ENCODE results near the gene CDC42BPG.

DNA sequence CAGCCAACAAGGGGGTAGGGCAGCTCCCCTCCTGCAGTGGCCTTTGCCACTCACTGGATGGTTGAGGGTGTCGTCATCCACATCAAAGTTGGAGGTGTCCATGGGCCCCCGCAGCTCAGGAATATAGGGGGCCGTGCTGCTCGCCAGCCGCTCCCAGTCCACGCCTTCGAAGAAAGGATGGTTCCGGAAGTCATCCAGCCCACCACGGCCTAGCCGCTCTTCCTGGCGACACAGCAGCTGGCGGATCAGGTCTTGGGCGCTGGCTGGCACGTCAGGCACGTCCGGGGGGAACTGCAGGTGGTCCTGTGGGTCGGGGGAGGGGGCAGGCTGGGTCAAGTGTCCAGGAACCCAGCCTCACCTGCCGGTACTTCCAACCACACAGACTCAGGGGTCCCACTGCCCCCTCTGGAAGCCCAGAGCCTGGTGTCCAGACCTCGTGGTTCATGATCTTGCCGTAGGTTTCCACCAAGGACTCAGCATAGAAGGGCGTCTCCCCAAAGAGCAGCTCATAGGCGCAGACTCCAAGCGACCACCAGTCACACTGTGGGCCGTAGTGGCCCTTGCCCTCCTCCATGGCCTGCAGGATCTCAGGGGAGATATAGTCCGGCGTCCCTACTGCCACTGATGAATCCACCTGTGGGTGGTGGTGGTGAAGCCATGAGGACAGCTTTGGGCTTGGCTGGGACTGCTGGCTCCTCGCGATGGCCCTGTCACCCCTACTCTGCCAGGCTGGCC lies 5.7 kb downstream of the CDC42BPG start:
- TF ChIP-seq, protein P1, sequence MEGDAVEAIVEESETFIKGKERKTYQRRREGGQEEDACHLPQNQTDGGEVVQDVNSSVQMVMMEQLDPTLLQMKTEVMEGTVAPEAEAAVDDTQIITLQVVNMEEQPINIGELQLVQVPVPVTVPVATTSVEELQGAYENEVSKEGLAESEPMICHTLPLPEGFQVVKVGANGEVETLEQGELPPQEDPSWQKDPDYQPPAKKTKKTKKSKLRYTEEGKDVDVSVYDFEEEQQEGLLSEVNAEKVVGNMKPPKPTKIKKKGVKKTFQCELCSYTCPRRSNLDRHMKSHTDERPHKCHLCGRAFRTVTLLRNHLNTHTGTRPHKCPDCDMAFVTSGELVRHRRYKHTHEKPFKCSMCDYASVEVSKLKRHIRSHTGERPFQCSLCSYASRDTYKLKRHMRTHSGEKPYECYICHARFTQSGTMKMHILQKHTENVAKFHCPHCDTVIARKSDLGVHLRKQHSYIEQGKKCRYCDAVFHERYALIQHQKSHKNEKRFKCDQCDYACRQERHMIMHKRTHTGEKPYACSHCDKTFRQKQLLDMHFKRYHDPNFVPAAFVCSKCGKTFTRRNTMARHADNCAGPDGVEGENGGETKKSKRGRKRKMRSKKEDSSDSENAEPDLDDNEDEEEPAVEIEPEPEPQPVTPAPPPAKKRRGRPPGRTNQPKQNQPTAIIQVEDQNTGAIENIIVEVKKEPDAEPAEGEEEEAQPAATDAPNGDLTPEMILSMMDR (IDR thresholded peaks at IDR 0.05; ENCODE audit: low read depth, low read length, poor library complexity, severe bottlenecking) = no peak
- no peak for TF ChIP-seq EZH2phosphoT487 (IDR thresholded peaks at IDR 0.05; ENCODE audit: borderline replicate concordance, low read length)
